Measurements from ENCODE around the gene VTI1B.
A peak's percentile ranks its signal among the peaks of the same experiment; 100 is the strongest.

VTI1B gene

GRCh38 chr14:67665868-67666267 lies 8.6 kb downstream of the VTI1B start:
- Histone ChIP-seq H3K27ac (replicated peaks; ENCODE audit: low read length) (no peak overlapping the region), H2BK12ac (ENCODE audit: low read length) (no peak overlapping the region), H3K23ac (ENCODE audit: low read depth, low read length, poor library complexity) (no peak overlapping the region), H4K8ac (ENCODE audit: low read depth, low read length) (no peak overlapping the region), H2AFZ (ENCODE audit: low read length) (no peak overlapping the region), H3K27me3 (ENCODE audit: control insufficient read depth in 3 of 3, insufficient read depth in 3 of 3, low read depth in 1 of 3, low read length in 3 of 3) (no peaks in the 10 kb centered on the region), H3K9me3 (replicated peaks in 1 of 2; ENCODE audit: control insufficient read depth in 2 of 2, insufficient read depth in 1 of 2, low read depth in 1 of 2, low read length in 2 of 2) (no peaks in the 10 kb centered on the region), H3K79me1 (ENCODE audit: low read depth, low read length) (peaks cover 2% of the 10 kb centered on the region), H3K4me3 (ENCODE audit: low read length in 2 of 2) (no peak overlapping the region), H3K4me1 (ENCODE audit: control insufficient read depth in 2 of 2, insufficient read depth in 1 of 2, low read depth in 1 of 2, low read length in 2 of 2) (no peaks in the 10 kb centered on the region), H3K36me3 (replicated peaks in 1 of 2; ENCODE audit: control insufficient read depth in 2 of 2, insufficient read depth in 2 of 2, low read length in 2 of 2) (peaks cover 0 to 17% of the 10 kb centered on the region in 2 donors), H2BK120ac (ENCODE audit: low read depth, low read length) (no peak overlapping the region), H2BK15ac (ENCODE audit: low read length) (no peak overlapping the region), H3K9ac (ENCODE audit: low read depth, low read length, poor library complexity) (no peak overlapping the region), H3K4me2 (ENCODE audit: insufficient read depth, low read length, poor library complexity, severe bottlenecking) (no peak overlapping the region), H2AK5ac (ENCODE audit: low read depth, low read length) (no peak overlapping the region), H3K4ac (ENCODE audit: low read length) (no peak overlapping the region), H4K91ac (ENCODE audit: low read depth, low read length, poor library complexity) (no peak overlapping the region), H3K14ac (ENCODE audit: low read length) (no peak overlapping the region), H2BK5ac (ENCODE audit: low read length) (no peak overlapping the region), H3K18ac (ENCODE audit: low read length) (no peak overlapping the region)
- WGBS, 2 donors (ENCODE audit: extremely low coverage in 2 of 2, insufficient read length in 2 of 2, insufficient replicate concordance in 1 of 2), result no CpG with 5 or more reads among the region's 2 CpGs
- no peak for DNase-seq (ENCODE audit: low spot score)

- H2BK15ac ChIP-seq (ENCODE audit: low read length), result no peak overlapping the region
- no peak overlapping the region for H3K4ac ChIP-seq (ENCODE audit: low read length)
- H3K36me3 ChIP-seq (replicated peaks in 1 of 2; ENCODE audit: control insufficient read depth in 2 of 2, insufficient read depth in 2 of 2, low read length in 2 of 2), result peaks cover 2 to 40% of the 10 kb centered on the region in 2 donors
- H3K27me3 ChIP-seq (ENCODE audit: control insufficient read depth in 3 of 3, insufficient read depth in 3 of 3, low read depth in 1 of 3, low read length in 3 of 3), result no peaks in the 10 kb centered on the region
- no peaks in the 10 kb centered on the region for H3K4me1 ChIP-seq (ENCODE audit: control insufficient read depth in 2 of 2, insufficient read depth in 1 of 2, low read depth in 1 of 2, low read length in 2 of 2)
- H3K4me2 ChIP-seq (ENCODE audit: insufficient read depth, low read length, poor library complexity, severe bottlenecking), result no peak overlapping the region
- H2BK120ac ChIP-seq (ENCODE audit: low read depth, low read length), result no peak overlapping the region
- no peak overlapping the region for H4K91ac ChIP-seq (ENCODE audit: low read depth, low read length, poor library complexity)
- no peak for DNase-seq (ENCODE audit: low spot score)
- no peak overlapping the region for H3K27ac ChIP-seq (replicated peaks; ENCODE audit: low read length)
- WGBS, 2 donors (ENCODE audit: extremely low coverage in 2 of 2, insufficient read length in 2 of 2, insufficient replicate concordance in 1 of 2), result no CpG with 5 or more reads among the region's 4 CpGs
- no peak overlapping the region for H3K18ac ChIP-seq (ENCODE audit: low read length)
- no peak overlapping the region for H2BK12ac ChIP-seq (ENCODE audit: low read length)
- no peak overlapping the region for H4K8ac ChIP-seq (ENCODE audit: low read depth, low read length)
- no peak overlapping the region for H2AK5ac ChIP-seq (ENCODE audit: low read depth, low read length)
- H2BK5ac ChIP-seq (ENCODE audit: low read length), result no peak overlapping the region
- H3K9ac ChIP-seq (ENCODE audit: low read depth, low read length, poor library complexity), result no peak overlapping the region
- H3K79me1 ChIP-seq (ENCODE audit: low read depth, low read length), result no peaks in the 10 kb centered on the region
- no peak overlapping the region for H2AFZ ChIP-seq (ENCODE audit: low read length)
- H3K9me3 ChIP-seq (replicated peaks in 1 of 2; ENCODE audit: control insufficient read depth in 2 of 2, insufficient read depth in 1 of 2, low read depth in 1 of 2, low read length in 2 of 2), result no peaks in the 10 kb centered on the region
- no peak overlapping the region for H3K14ac ChIP-seq (ENCODE audit: low read length)
- no peak overlapping the region for H3K23ac ChIP-seq (ENCODE audit: low read depth, low read length, poor library complexity)
- no peak overlapping the region for H3K4me3 ChIP-seq (ENCODE audit: low read length in 2 of 2)
These were observed 10.8 kb downstream of the VTI1B start for GRCh38 chr14:67663633-67664032.

- no peak overlapping the region for H3K14ac ChIP-seq (ENCODE audit: low read length)
- no peak overlapping the region for H4K91ac ChIP-seq (ENCODE audit: low read depth, low read length, poor library complexity)
- no peak overlapping the region for H3K4me3 ChIP-seq (ENCODE audit: low read length in 2 of 2)
- peak overlapping the region; percentile 19 for H3K27ac ChIP-seq (replicated peaks; ENCODE audit: low read length)
- no peaks in the 10 kb centered on the region for H3K27me3 ChIP-seq (ENCODE audit: control insufficient read depth in 3 of 3, insufficient read depth in 3 of 3, low read depth in 1 of 3, low read length in 3 of 3)
- H3K4ac ChIP-seq (ENCODE audit: low read length), result no peak overlapping the region
- H2BK120ac ChIP-seq (ENCODE audit: low read depth, low read length), result no peak overlapping the region
- no peaks in the 10 kb centered on the region for H3K9me3 ChIP-seq (replicated peaks in 1 of 2; ENCODE audit: control insufficient read depth in 2 of 2, insufficient read depth in 1 of 2, low read depth in 1 of 2, low read length in 2 of 2)
- H3K4me1 ChIP-seq (ENCODE audit: control insufficient read depth in 2 of 2, insufficient read depth in 1 of 2, low read depth in 1 of 2, low read length in 2 of 2), result no peaks in the 10 kb centered on the region
- no CpG with 5 or more reads among the region's 6 CpGs for WGBS, 2 donors (ENCODE audit: extremely low coverage in 2 of 2, insufficient read length in 2 of 2, insufficient replicate concordance in 1 of 2)
- no peak overlapping the region for H3K23ac ChIP-seq (ENCODE audit: low read depth, low read length, poor library complexity)
- H3K4me2 ChIP-seq (ENCODE audit: insufficient read depth, low read length, poor library complexity, severe bottlenecking), result no peak overlapping the region
- no peak for DNase-seq (ENCODE audit: low spot score)
- H3K36me3 ChIP-seq (replicated peaks in 1 of 2; ENCODE audit: control insufficient read depth in 2 of 2, insufficient read depth in 2 of 2, low read length in 2 of 2), result peaks cover 37 to 92% of the 10 kb centered on the region in 2 donors
- H2AFZ ChIP-seq (ENCODE audit: low read length), result no peak overlapping the region
- H3K79me1 ChIP-seq (ENCODE audit: low read depth, low read length), result no peaks in the 10 kb centered on the region
- H2AK5ac ChIP-seq (ENCODE audit: low read depth, low read length), result no peak overlapping the region
- H2BK12ac ChIP-seq (ENCODE audit: low read length), result no peak overlapping the region
- H2BK5ac ChIP-seq (ENCODE audit: low read length), result no peak overlapping the region
- H2BK15ac ChIP-seq (ENCODE audit: low read length), result no peak overlapping the region
- H4K8ac ChIP-seq (ENCODE audit: low read depth, low read length), result no peak overlapping the region
- H3K9ac ChIP-seq (ENCODE audit: low read depth, low read length, poor library complexity), result no peak overlapping the region
- no peak overlapping the region for H3K18ac ChIP-seq (ENCODE audit: low read length)
These were observed 20.7 kb downstream of the VTI1B start for GRCh38 chr14:67653651-67654280.

GRCh38 chr14:67652189-67652588 lies 22.2 kb downstream of the VTI1B start:
- H2BK5ac ChIP-seq (ENCODE audit: low read length), result no peak overlapping the region
- H4K8ac ChIP-seq (ENCODE audit: low read depth, low read length), result no peak overlapping the region
- no peak overlapping the region for H3K4me2 ChIP-seq (ENCODE audit: insufficient read depth, low read length, poor library complexity, severe bottlenecking)
- no peak overlapping the region for H2BK12ac ChIP-seq (ENCODE audit: low read length)
- no peaks in the 10 kb centered on the region for H3K79me1 ChIP-seq (ENCODE audit: low read depth, low read length)
- H3K9ac ChIP-seq (ENCODE audit: low read depth, low read length, poor library complexity), result no peak overlapping the region
- H4K91ac ChIP-seq (ENCODE audit: low read depth, low read length, poor library complexity), result no peak overlapping the region
- no peak overlapping the region for H3K18ac ChIP-seq (ENCODE audit: low read length)
- no peaks in the 10 kb centered on the region for H3K9me3 ChIP-seq (replicated peaks in 1 of 2; ENCODE audit: control insufficient read depth in 2 of 2, insufficient read depth in 1 of 2, low read depth in 1 of 2, low read length in 2 of 2)
- H3K14ac ChIP-seq (ENCODE audit: low read length), result no peak overlapping the region
- H3K4me1 ChIP-seq (ENCODE audit: control insufficient read depth in 2 of 2, insufficient read depth in 1 of 2, low read depth in 1 of 2, low read length in 2 of 2), result no peaks in the 10 kb centered on the region
- H3K23ac ChIP-seq (ENCODE audit: low read depth, low read length, poor library complexity), result no peak overlapping the region
- H3K4me3 ChIP-seq (ENCODE audit: low read length in 2 of 2), result no peak overlapping the region
- no peak for DNase-seq (ENCODE audit: low spot score)
- H3K27ac ChIP-seq (replicated peaks; ENCODE audit: low read length), result no peak overlapping the region
- no peaks in the 10 kb centered on the region for H3K27me3 ChIP-seq (ENCODE audit: control insufficient read depth in 3 of 3, insufficient read depth in 3 of 3, low read depth in 1 of 3, low read length in 3 of 3)
- H2AFZ ChIP-seq (ENCODE audit: low read length), result no peak overlapping the region
- H2BK120ac ChIP-seq (ENCODE audit: low read depth, low read length), result no peak overlapping the region
- H3K36me3 ChIP-seq (replicated peaks in 1 of 2; ENCODE audit: control insufficient read depth in 2 of 2, insufficient read depth in 2 of 2, low read length in 2 of 2), result peaks cover 38 to 97% of the 10 kb centered on the region in 2 donors
- no CpG with 5 or more reads among the region's 1 CpG for WGBS, 2 donors (ENCODE audit: extremely low coverage in 2 of 2, insufficient read length in 2 of 2, insufficient replicate concordance in 1 of 2)
- no peak overlapping the region for H3K4ac ChIP-seq (ENCODE audit: low read length)
- H2AK5ac ChIP-seq (ENCODE audit: low read depth, low read length), result no peak overlapping the region
- no peak overlapping the region for H2BK15ac ChIP-seq (ENCODE audit: low read length)

Data from neuronal stem cell (in vitro differentiated cells).